Measurements from ENCODE around the gene SCAF1. TPM values are rescaled to one million over a fixed set of nuclear protein-coding genes. Genes with fewer than 3 reads are reported as not detected.
"Not testable (repeated sequence)": the region's sequence is repeated elsewhere in the genome, so short reads cannot be mapped to it uniquely, and the experiment has no call there.

The SCAF1 gene
- total RNA-seq, 4 donors from 2014 or later = 8.8 to 76.9 (median 11.4) TPM

- no peak overlapping the region for H3K4me3 ChIP-seq
- intact Hi-C loops (cut with DNase I; ENCODE audit: low total_unique reads) = no loop called here
- H3K36me3 ChIP-seq = no peaks in the 10 kb centered on the region
- TF ChIP-seq CTCF (IDR thresholded peaks at IDR 0.05) (no peak), POLR2A (IDR thresholded peaks at IDR 0.05) (no peak)
- H3K9me3 ChIP-seq = no peaks in the 10 kb centered on the region
- H3K27me3 ChIP-seq = no peaks in the 10 kb centered on the region
- DNase-seq = no peak
- H3K27ac ChIP-seq = no peak overlapping the region
- no peaks in the 10 kb centered on the region for H3K4me1 ChIP-seq
Measured at GRCh38 chr19:49632576-49632975, 9.4 kb upstream of the SCAF1 start.

GRCh38 chr19:49633273-49633672 is 8.7 kb upstream of the SCAF1 start:
- H3K4me3 ChIP-seq; intact Hi-C loops (cut with DNase I; ENCODE audit: low total_unique reads); H3K4me1 ChIP-seq; H3K27ac ChIP-seq; H3K27me3 ChIP-seq; DNase-seq; H3K36me3 ChIP-seq; H3K9me3 ChIP-seq: not testable (repeated sequence)

- H3K36me3 ChIP-seq = no peaks in the 10 kb centered on the region
- DNase-seq = no peak
- H3K9me3 ChIP-seq = no peaks in the 10 kb centered on the region
- no peaks in the 10 kb centered on the region for H3K27me3 ChIP-seq
- no peak for TF ChIP-seq POLR2A (IDR thresholded peaks at IDR 0.05)
- no peak for TF ChIP-seq CTCF (IDR thresholded peaks at IDR 0.05)
- H3K4me1 ChIP-seq = no peaks in the 10 kb centered on the region
- no peak overlapping the region for H3K4me3 ChIP-seq
- intact Hi-C loops (cut with DNase I; ENCODE audit: low total_unique reads) = no loop called here
- no peak overlapping the region for H3K27ac ChIP-seq
Measured at GRCh38 chr19:49635530-49636232, 6.3 kb upstream of the SCAF1 start.

GRCh38 chr19:49636233-49636932 is 5.6 kb upstream of the SCAF1 start:
- Histone ChIP-seq H3K4me1 (no peaks in the 10 kb centered on the region), H3K4me3 (no peak overlapping the region), H3K9me3 (no peaks in the 10 kb centered on the region), H3K27me3 (no peaks in the 10 kb centered on the region), H3K36me3 (no peaks in the 10 kb centered on the region), H3K27ac (no peak overlapping the region)
- TF ChIP-seq CTCF (IDR thresholded peaks at IDR 0.05) = no peak
- TF ChIP-seq POLR2A (IDR thresholded peaks at IDR 0.05) = no peak
- intact Hi-C loops (cut with DNase I; ENCODE audit: low total_unique reads) = no loop called here
- DNase-seq = no peak

GRCh38 chr19:49637821-49638738 is 3.9 kb upstream of the SCAF1 start:
- Histone ChIP-seq H3K9me3 (no peaks in the 10 kb centered on the region), H3K27ac (peak overlapping the region; percentile 97 to 99), H3K27me3 (no peaks in the 10 kb centered on the region), H3K4me1 (peaks cover under 1 to 5% of the 10 kb centered on the region in 2 donors), H3K36me3 (no peaks in the 10 kb centered on the region), H3K4me3 (peak overlapping the region; percentile 72 to 73)
- intact Hi-C loops (cut with DNase I; ENCODE audit: low total_unique reads) = no loop called here
- peak in 1 of 2 donors; percentile 23 for TF ChIP-seq POLR2A (IDR thresholded peaks at IDR 0.05)
- no peak for TF ChIP-seq CTCF (IDR thresholded peaks at IDR 0.05)
- peak; percentile 85 to 86 for DNase-seq

All from uterus (tissue), 4 donors.